Endothelial cell of umbilical vein (primary cell): ENCODE results near the gene GABRA4. TPM values are rescaled to one million over a fixed set of nuclear protein-coding genes. Genes with fewer than 3 reads are reported as not detected.

Source experiments
- BruUV-seq: library from RNA; stranded (reverse); fragments of 400-500 nt; replicated peaks from 2 replicates; lab custom pipeline; 2021; lab: Mats Ljungman, UMichigan
- CTCF ChIA-PET: fragments of 300-600, 350-600 bp; sonication (Branson Sonifier 250); formaldehyde crosslinking; loops from one replicate; lab custom pipeline; 2021; ENCODE audit warnings: antibody characterized with exemption, inconsistent platforms; lab: Charles Lee
- POLR2A ChIA-PET: fragments of 300-600, 350-600 bp; sonication (Branson Sonifier 250); formaldehyde crosslinking; loops from one replicate; lab custom pipeline; 2021; ENCODE audit warnings: antibody characterized with exemption, inconsistent platforms; lab: Charles Lee
- DNase-seq: peaks from one replicate; pipeline ENCODE4 v3.0.0-alpha.2; 2011; ENCODE audit warnings: low read depth, low spot score
- FAIRE-seq: peaks from 2 replicates; lab custom pipeline; 2011; peaks lifted over from hg19 to GRCh38; lab: Jason Lieb, UNC
- H2AFZ ChIP-seq: 2 replicates; pipeline ENCODE4 v1.6.0; 2012; ENCODE audit warnings: low read depth, low read length, control low read depth, inconsistent platforms
- H3K27ac ChIP-seq: 2 replicates; pipeline ENCODE4 v1.5.1; 2011; ENCODE audit warnings: low read depth, mild to moderate bottlenecking, control low read depth, low read length, moderate library complexity; ENCODE audit not compliant: insufficient read depth
- H3K27me3 ChIP-seq, 2 experiments: 2 replicates each; pipeline versions ENCODE4 v1.6.0 to v1.6.1; 2011; ENCODE audit warnings: low read length in 2 of 2, mixed read lengths in 1 of 2; ENCODE audit not compliant: control insufficient read depth in 2 of 2, insufficient read depth in 2 of 2
- H3K36me3 ChIP-seq, 2 experiments: 2 replicates in 1 of 2; 3 replicates in 1 of 2; pipeline ENCODE4 v1.5.1; 2011; ENCODE audit warnings: low read length in 2 of 2, mild to moderate bottlenecking in 1 of 2, moderate library complexity in 1 of 2; ENCODE audit not compliant: control insufficient read depth in 2 of 2, insufficient read depth in 2 of 2; ENCODE audit errors: extremely low read depth in 1 of 2
- H3K4me1 ChIP-seq: 3 replicates; pipeline ENCODE4 v1.5.1; 2011; ENCODE audit warnings: mild to moderate bottlenecking, low read length; ENCODE audit not compliant: control insufficient read depth, insufficient read depth; ENCODE audit errors: extremely low read depth
- H3K4me2 ChIP-seq: 2 replicates; pipeline ENCODE4 v1.6.1; 2011; ENCODE audit warnings: low read length, control low read depth, mixed read lengths; ENCODE audit not compliant: insufficient read depth
- H3K4me3 ChIP-seq, 3 experiments: fragments of 200-600 bp in 1 of 3; sonication (generic), shearing (Covaris generic) in 1 of 3; replicated peaks in 1 of 3; 2 replicates each; pipeline ENCODE4 v1.5.1; 2011 to 2016; ENCODE audit warnings: control low read depth in 3 of 3, low read length in 3 of 3, mild to moderate bottlenecking in 2 of 3, inconsistent platforms in 1 of 3, low read depth in 1 of 3, moderate library complexity in 1 of 3; ENCODE audit not compliant: insufficient read depth in 1 of 3
- H3K79me2 ChIP-seq: 2 replicates; pipeline ENCODE4 v1.6.0; 2012; ENCODE audit warnings: low read length, inconsistent platforms; ENCODE audit not compliant: control insufficient read depth, insufficient read depth
- H3K9ac ChIP-seq: replicated peaks from 2 replicates; pipeline ENCODE3; 2011; ENCODE audit warnings: low read length, control low read depth; ENCODE audit not compliant: insufficient read depth; ENCODE audit errors: extremely low read depth
- H3K9me1 ChIP-seq: replicated peaks from 3 replicates; pipeline ENCODE4 v1.6.0; 2011; ENCODE audit warnings: mild to moderate bottlenecking, low read length; ENCODE audit not compliant: control insufficient read depth, insufficient read depth; ENCODE audit errors: extremely low read depth
- H3K9me3 ChIP-seq: replicated peaks from 2 replicates; pipeline ENCODE4 v1.5.1; 2012; ENCODE audit warnings: low read length, inconsistent platforms; ENCODE audit not compliant: control insufficient read depth, insufficient read depth
- H4K20me1 ChIP-seq: replicated peaks from 2 replicates; pipeline ENCODE3; 2011; ENCODE audit warnings: mild to moderate bottlenecking, low read length; ENCODE audit not compliant: control insufficient read depth, insufficient read depth; ENCODE audit errors: extremely low read depth
- FOS ChIP-seq: IDR thresholded peaks from 2 replicates; pipeline ENCODE4 v1.6.1; 2011; ENCODE audit warnings: mild to moderate bottlenecking, low read length, moderate library complexity, borderline replicate concordance; ENCODE audit not compliant: insufficient read depth
- JUN ChIP-seq: IDR thresholded peaks from 2 replicates; pipeline ENCODE4 v1.6.1; 2011; ENCODE audit warnings: borderline replicate concordance, low read depth; ENCODE audit not compliant: insufficient read length, insufficient read depth
- MYC ChIP-seq: IDR thresholded peaks from one replicate; pipeline ENCODE4 v1.6.1; 2011; ENCODE audit warnings: mild to moderate bottlenecking, low read depth, low read length
- dilution Hi-C: fragments of 300-500 bp; cut with MboI; formaldehyde crosslinking; loops from one replicate; pipeline ENCODE4 v1.15.0; 2019; ENCODE audit warnings: low sequenced_read_pairs; ENCODE audit not compliant: extremely low pct_ligation_motif_present
- intact Hi-C: fragments of 100-400 bp; cut with micrococcal nuclease; formaldehyde crosslinking; loops from one replicate; pipeline ENCODE4 v1.10.0; 2022
- polyA plus RNA-seq, 4 experiments: library from polyadenylated mRNA; depleted of rRNA in 3 of 4; stranded (reverse) in 3 of 4; unstranded in 1 of 4; fragments of >200 nt; gene quantifications; 2 replicates each; pipeline versions ENCODE4 v1.2.1 to v1.2.3, GENCODE V29; 2011 to 2012; ENCODE audit warnings: missing spikeins in 1 of 4
- total RNA-seq: library from RNA; stranded (reverse); gene quantifications from 2 replicates; pipeline ENCODE4 v1.2.3, GENCODE V29; 2021

The GABRA4 gene
- total and polyA plus RNA-seq, 2 donors (not counting 3 experiments of a cell fraction or from before 2014, with no cell fraction given) = not detected

DNA sequence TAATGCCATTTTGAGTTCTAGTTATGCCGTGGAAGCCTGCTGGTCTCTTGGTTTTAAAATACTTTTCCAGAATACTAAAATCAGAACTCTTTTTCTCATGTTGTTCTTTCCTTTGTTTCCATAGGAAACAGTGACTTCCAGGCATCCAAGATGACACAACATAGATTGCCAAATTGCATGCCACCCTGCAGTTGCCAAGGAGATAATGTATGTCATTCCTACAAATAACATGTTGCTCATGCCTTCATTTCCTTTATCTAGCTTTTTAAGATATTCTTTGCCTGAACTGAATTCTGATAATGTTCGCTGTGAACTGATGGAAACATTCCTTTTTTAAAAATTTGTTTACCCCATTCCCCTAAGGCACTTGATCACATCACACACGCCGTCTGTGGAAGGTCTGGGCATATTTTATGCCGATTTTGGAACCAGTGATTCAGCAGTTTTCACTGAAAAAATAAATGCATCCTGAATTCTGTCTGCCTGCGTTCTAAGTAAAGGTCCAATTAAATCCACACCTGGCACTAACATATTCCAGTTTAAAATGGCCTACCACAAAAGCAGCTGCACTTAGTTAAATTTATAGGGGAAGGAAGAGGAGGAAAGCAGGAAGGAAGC lies 46.4 kb downstream of the GABRA4 start:
- POLR2A ChIA-PET = no interaction called here
- Histone ChIP-seq H3K27me3 (no peaks in the 10 kb centered on the region), H3K4me3 (no peak overlapping the region), H3K36me3 (no peaks in the 10 kb centered on the region), H3K9ac (no peak overlapping the region), H3K27ac (no peak overlapping the region), H3K79me2 (no peaks in the 10 kb centered on the region), H3K4me2 (peak overlapping the region; percentile 24), H3K4me1 (no peaks in the 10 kb centered on the region), H3K9me1 (no peaks in the 10 kb centered on the region), H2AFZ (no peak overlapping the region), H3K9me3 (no peaks in the 10 kb centered on the region), H4K20me1 (no peaks in the 10 kb centered on the region)
- no peak for FAIRE-seq
- dilution Hi-C loops = no loop called here
- BruUV-seq = no TSS peak
- TF ChIP-seq FOS (no peak), JUN (peak; percentile 52)
- CTCF ChIA-PET = no interaction called here
- intact Hi-C loops = no loop called here
- peak; percentile 1 for DNase-seq

DNA sequence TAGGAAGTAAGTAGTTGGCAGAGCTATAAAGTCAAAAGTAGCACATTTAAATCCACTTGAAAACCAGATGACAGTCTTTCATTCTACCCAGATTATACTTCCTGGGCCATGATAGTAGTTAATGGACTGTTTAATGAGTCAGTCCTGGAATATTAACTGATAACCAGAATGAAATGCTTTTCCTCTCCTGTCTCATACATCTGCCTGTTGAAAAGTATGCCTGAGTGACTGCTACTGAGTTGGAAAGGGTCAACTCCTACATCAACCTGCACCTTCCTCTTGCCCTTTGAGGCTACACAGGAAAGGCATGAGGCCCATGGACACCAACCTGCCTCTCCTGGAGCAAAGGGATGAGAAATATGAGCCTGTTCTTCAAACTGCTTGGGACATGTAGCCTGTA lies 48.3 kb downstream of the GABRA4 start:
- CTCF ChIA-PET = no interaction called here
- no peak overlapping the region for H2AFZ ChIP-seq
- H4K20me1 ChIP-seq = no peaks in the 10 kb centered on the region
- H3K4me2 ChIP-seq = no peak overlapping the region
- intact Hi-C loops = no loop called here
- no peaks in the 10 kb centered on the region for H3K9me3 ChIP-seq
- H3K9me1 ChIP-seq = no peaks in the 10 kb centered on the region
- no peaks in the 10 kb centered on the region for H3K36me3 ChIP-seq
- FAIRE-seq = no peak
- no peak for TF ChIP-seq JUN
- no peak for TF ChIP-seq MYC
- POLR2A ChIA-PET = no interaction called here
- DNase-seq = no peak
- no peak overlapping the region for H3K9ac ChIP-seq
- no peaks in the 10 kb centered on the region for H3K27me3 ChIP-seq
- H3K79me2 ChIP-seq = no peaks in the 10 kb centered on the region
- H3K27ac ChIP-seq = no peak overlapping the region
- dilution Hi-C loops = no loop called here
- no TSS peak for BruUV-seq
- no peaks in the 10 kb centered on the region for H3K4me1 ChIP-seq
- no peak overlapping the region for H3K4me3 ChIP-seq
